Prostate gland (tissue), 1 donor: ENCODE measurements around the gene IDUA.

Experiments
- POLR2A ChIP-seq: fragments of 450-650 bp; IDR thresholded peaks from one replicate; pipeline ENCODE4 v1.6.1; 2016; ENCODE audit warnings: antibody characterized with exemption, mild to moderate bottlenecking
- POLR2AphosphoS5 ChIP-seq: sonication (generic); formaldehyde crosslinking; IDR thresholded peaks from one replicate; pipeline ENCODE4 v1.6.1; 2017; ENCODE audit warnings: antibody characterized with exemption

GRCh38 chr4:1022739-1023066, 35.9 kb downstream of the IDUA start:
- TF ChIP-seq POLR2AphosphoS5 = no peak
- TF ChIP-seq POLR2A = no peak
